Fibroblast of mammary gland (primary cell): ENCODE measurements around the gene TMOD1.
A peak's percentile ranks its signal among the peaks of the same experiment; 100 is the strongest.

Experiments
- DNase-seq: peaks from one replicate; pipeline ENCODE4 v3.0.0-alpha.2; 2010; ENCODE audit warnings: low read depth
- H3K4me3 ChIP-seq: 2 replicates; pipeline ENCODE4 v1.5.1; 2011; ENCODE audit warnings: low read depth, mild to moderate bottlenecking, low read length, moderate library complexity; ENCODE audit not compliant: control insufficient read depth
- CTCF ChIP-seq: conservative IDR thresholded peaks from 2 replicates; pipeline ENCODE4 v1.5.1; 2011; ENCODE audit warnings: low read depth, low read length, inconsistent platforms; ENCODE audit not compliant: control insufficient read depth, insufficient read depth

Gene TMOD1

GRCh38 chr9:97594381-97594921 lies 93.0 kb downstream of the TMOD1 start:
- no peak for DNase-seq
- no peak overlapping the region for H3K4me3 ChIP-seq
- TF ChIP-seq CTCF = no peak

DNA sequence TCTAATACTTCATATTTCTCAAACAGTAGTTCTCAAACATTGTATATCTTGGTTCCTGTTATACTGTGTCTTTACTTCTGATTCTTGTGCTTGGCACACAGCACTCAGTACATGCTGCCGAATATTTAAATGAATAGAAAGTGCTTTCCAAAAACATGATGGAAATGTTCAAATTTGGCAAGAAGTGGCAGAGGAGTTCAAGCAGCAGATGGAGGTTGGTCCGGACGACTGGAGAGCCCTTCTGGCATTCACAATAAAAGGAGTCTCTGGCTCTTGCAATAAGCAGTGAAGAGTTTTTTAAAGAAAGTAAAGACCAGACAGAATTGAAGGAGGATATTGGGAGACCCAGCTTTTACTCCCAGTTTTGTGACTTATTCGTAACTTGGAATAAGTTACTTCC lies 95.4 kb downstream of the TMOD1 start:
- H3K4me3 ChIP-seq = no peak overlapping the region
- no peak for TF ChIP-seq CTCF
- no peak for DNase-seq

- peak; percentile 98 for TF ChIP-seq CTCF
- no peak overlapping the region for H3K4me3 ChIP-seq
- DNase-seq = peak; percentile 84
These were observed 97.2 kb downstream of the TMOD1 start for GRCh38 chr9:97598461-97599288.

DNA sequence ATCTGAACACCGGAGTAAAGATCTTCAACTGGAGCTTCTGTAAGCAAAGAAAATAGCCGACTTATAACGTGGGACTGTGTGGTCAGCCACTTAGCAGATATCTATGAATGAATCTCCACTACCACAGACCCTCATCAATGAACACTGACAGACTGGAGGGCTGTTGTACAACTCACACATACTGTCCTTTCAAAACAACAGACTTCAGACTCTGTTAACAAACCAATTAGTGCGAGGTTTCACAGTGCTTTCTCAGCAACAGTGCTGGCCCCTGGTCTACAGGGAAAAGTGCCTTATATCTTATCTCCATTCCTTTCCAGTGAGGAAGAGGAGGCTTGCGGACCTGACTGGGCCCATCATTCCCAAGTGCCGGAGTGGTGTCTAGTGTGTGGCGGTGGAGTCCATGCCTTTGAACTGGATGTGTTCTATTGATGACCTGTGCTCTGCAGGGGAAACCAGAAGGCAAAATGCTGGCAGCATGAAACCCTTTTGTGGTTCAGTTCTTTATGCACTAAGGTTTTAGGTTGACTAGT lies 97.9 kb downstream of the TMOD1 start:
- no peak for DNase-seq
- TF ChIP-seq CTCF = no peak
- no peak overlapping the region for H3K4me3 ChIP-seq

DNA sequence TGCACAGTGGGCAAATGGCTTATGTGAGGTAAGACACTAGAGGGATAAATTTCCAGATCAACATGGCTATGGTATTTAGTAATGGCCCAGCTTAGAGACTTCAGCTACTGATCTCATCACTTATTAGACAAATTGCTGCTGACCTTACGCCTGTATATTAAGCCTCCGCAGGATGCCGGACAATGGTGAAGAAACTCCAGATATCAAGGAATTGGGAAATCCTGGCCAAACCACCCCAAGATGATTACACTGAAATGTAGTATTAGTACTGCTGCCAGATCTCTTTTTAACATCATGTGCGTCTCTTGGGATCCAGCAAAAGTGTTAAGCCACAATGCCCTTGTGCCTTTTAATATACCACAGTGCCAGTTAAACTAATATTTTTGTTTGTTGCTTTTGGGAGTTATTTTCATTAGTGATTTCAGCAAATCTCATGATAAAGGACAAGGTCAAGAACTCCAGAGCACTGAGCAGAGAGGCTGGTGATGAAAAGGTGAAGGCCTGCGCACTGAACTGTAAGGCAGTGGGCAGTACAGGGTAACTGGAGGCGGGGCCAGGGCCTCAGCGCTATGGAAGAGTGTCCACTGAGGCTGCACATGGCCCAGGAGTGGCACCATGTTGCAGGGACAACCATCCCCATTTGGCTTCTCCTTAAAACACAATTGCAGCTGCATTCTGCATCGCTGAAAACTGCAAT lies 99.2 kb downstream of the TMOD1 start:
- TF ChIP-seq CTCF = no peak
- DNase-seq = no peak
- no peak overlapping the region for H3K4me3 ChIP-seq

- no peak for TF ChIP-seq CTCF
- H3K4me3 ChIP-seq = no peak overlapping the region
- no peak for DNase-seq
These were observed 99.9 kb downstream of the TMOD1 start for GRCh38 chr9:97601228-97601898.
